ENCODE results near the gene INHBC. TPM values are rescaled to one million over a fixed set of nuclear protein-coding genes. Genes with fewer than 3 reads are reported as not detected.

INHBC gene
- total RNA-seq, 4 donors from 2014 or later: not detected

- H3K36me3 ChIP-seq: peaks cover 0 to 85% of the 10 kb centered on the region in 2 donors
- TF ChIP-seq EP300 (IDR thresholded peaks at IDR 0.05) (no peak), POLR2A (IDR thresholded peaks at IDR 0.05) (no peak)
- H3K27me3 ChIP-seq: no peaks in the 10 kb centered on the region
- ATAC-seq: no peak
- H3K4me1 ChIP-seq: no peaks in the 10 kb centered on the region
- no peak overlapping the region for H3K4me3 ChIP-seq
- no peaks in the 10 kb centered on the region for H3K9me3 ChIP-seq
- H3K27ac ChIP-seq: no peak overlapping the region
These were observed 62.2 kb downstream of the INHBC start for GRCh38 chr12:57496822-57497221.

- no peak for TF ChIP-seq POLR2AphosphoS5 (IDR thresholded peaks at IDR 0.05)
- TF ChIP-seq POLR2A (IDR thresholded peaks at IDR 0.05): no peak
- TF ChIP-seq EP300 (IDR thresholded peaks at IDR 0.05): no peak
- no peak for TF ChIP-seq CTCF (IDR thresholded peaks at IDR 0.05)
- no peak overlapping the region for H3K27ac ChIP-seq
- no peak overlapping the region for H3K4me3 ChIP-seq
- no peaks in the 10 kb centered on the region for H3K9me3 ChIP-seq
- H3K4me1 ChIP-seq: no peaks in the 10 kb centered on the region
- 83 to 86% methylated on average over 9 to 12 of the region's 12 CpGs for WGBS, 2 donors (ENCODE audit: low coverage in 1 of 2)
- ATAC-seq: no peak
- H3K36me3 ChIP-seq: peaks cover 0 to 85% of the 10 kb centered on the region in 2 donors
- no peaks in the 10 kb centered on the region for H3K27me3 ChIP-seq
These were observed 62.9 kb downstream of the INHBC start for GRCh38 chr12:57497223-57498131.

GRCh38 chr12:57498132-57498502, 63.5 kb downstream of the INHBC start:
- Histone ChIP-seq H3K36me3 (peaks cover 0 to 87% of the 10 kb centered on the region in 2 donors), H3K9me3 (no peaks in the 10 kb centered on the region), H3K4me3 (no peak overlapping the region), H3K27me3 (no peaks in the 10 kb centered on the region), H3K4me1 (no peaks in the 10 kb centered on the region), H3K27ac (no peak overlapping the region)
- ATAC-seq: no peak
- WGBS, 2 donors (ENCODE audit: low coverage in 1 of 2): 80% methylated on average over 2 of the region's 9 CpGs; no CpG with 5 or more reads in 1 of the 2 donors
- no peak for TF ChIP-seq CTCF (IDR thresholded peaks at IDR 0.05)
- TF ChIP-seq POLR2A (IDR thresholded peaks at IDR 0.05): no peak
- no peak for TF ChIP-seq EP300 (IDR thresholded peaks at IDR 0.05)
- no peak for TF ChIP-seq POLR2AphosphoS5 (IDR thresholded peaks at IDR 0.05)

GRCh38 chr12:57498571-57498970, 64.0 kb downstream of the INHBC start:
- TF ChIP-seq POLR2AphosphoS5 (IDR thresholded peaks at IDR 0.05): no peak
- no peak for TF ChIP-seq CTCF (IDR thresholded peaks at IDR 0.05)
- TF ChIP-seq EP300 (IDR thresholded peaks at IDR 0.05): no peak
- no peak for TF ChIP-seq POLR2A (IDR thresholded peaks at IDR 0.05)
- Histone ChIP-seq H3K9me3 (no peaks in the 10 kb centered on the region), H3K36me3 (peaks cover 0 to 92% of the 10 kb centered on the region in 2 donors), H3K27ac (no peak overlapping the region), H3K4me1 (no peaks in the 10 kb centered on the region), H3K27me3 (no peaks in the 10 kb centered on the region), H3K4me3 (no peak overlapping the region)
- 76% methylated on average over 3 of the region's 4 CpGs; no CpG with 5 or more reads in 1 of the 2 donors for WGBS, 2 donors (ENCODE audit: low coverage in 1 of 2)
- no peak for ATAC-seq

GRCh38 chr12:57500213-57500612, 65.6 kb downstream of the INHBC start:
- Histone ChIP-seq H3K27ac (no peak overlapping the region), H3K27me3 (no peaks in the 10 kb centered on the region), H3K9me3 (no peaks in the 10 kb centered on the region), H3K36me3 (peaks cover 0 to 99% of the 10 kb centered on the region in 2 donors), H3K4me1 (no peaks in the 10 kb centered on the region), H3K4me3 (no peak overlapping the region)
- WGBS, 2 donors (ENCODE audit: low coverage in 1 of 2): 92 to 96% methylated on average over 5 of the region's 11 CpGs
- no peak for ATAC-seq
- TF ChIP-seq EP300 (IDR thresholded peaks at IDR 0.05): no peak
- TF ChIP-seq CTCF (IDR thresholded peaks at IDR 0.05): no peak
- no peak for TF ChIP-seq POLR2A (IDR thresholded peaks at IDR 0.05)
- no peak for TF ChIP-seq POLR2AphosphoS5 (IDR thresholded peaks at IDR 0.05)

Small RNA genes lying within 50 kb of the gene (small RNA-seq; reads per million reads assigned to genes)
- gene RNU6-879P: 0 reads per million in 4 donors

Other genes starting within 250 kb of the INHBC start
- 1 to 10 TPM in 1 of 4 donors, not detected in 3; 1.1 TPM for gene NXPH4, start 218.0 kb upstream of the INHBC start, total RNA-seq
- gene SHMT2, start 205.1 kb upstream of the INHBC start, total RNA-seq: 10 to 100 TPM; 20.5 to 42.4 (median 34.4) TPM
- under 1 TPM in 3 of 4 donors, not detected in 1; 0.32 to 0.94 (median 0.35) TPM for gene STAC3, start 183.6 kb upstream of the INHBC start, total RNA-seq
- 10 to 100 TPM; 38.0 to 60.1 (median 45.9) TPM for gene R3HDM2, start 3.7 kb upstream of the INHBC start, total RNA-seq
- gene INHBE, start 20.5 kb downstream of the INHBC start, total RNA-seq: not detected
- 1 to 10 TPM in 1 of 4 donors, under 1 TPM in 3; 0.15 to 3.6 (median 0.30) TPM for gene GLI1, start 25.0 kb downstream of the INHBC start, total RNA-seq
- gene ARHGAP9, start 45.1 kb downstream of the INHBC start, total RNA-seq: 10 to 100 TPM in 1 of 4 donors, 1 to 10 TPM in 3; 5.6 to 13.1 (median 8.9) TPM
- 100 to 1,000 TPM in 1 of 4 donors, 10 to 100 TPM in 3; 67.4 to 209 (median 81.7) TPM for gene MARS1, start 53.3 kb downstream of the INHBC start, total RNA-seq
- 10 to 100 TPM; 17.7 to 41.2 (median 36.5) TPM for gene DDIT3, start 85.7 kb downstream of the INHBC start, total RNA-seq
- gene MBD6, start 88.0 kb downstream of the INHBC start, total RNA-seq: 10 to 100 TPM in 3 of 4 donors, 1 to 10 TPM in 1; 8.9 to 22.6 (median 19.7) TPM
- 100 to 1,000 TPM; 138 to 204 (median 182) TPM for gene DCTN2, start 112.4 kb downstream of the INHBC start, total RNA-seq
- gene KIF5A, start 115.3 kb downstream of the INHBC start, total RNA-seq: 1 to 10 TPM in 3 of 4 donors, under 1 TPM in 1; 0.89 to 4.7 (median 1.6) TPM
- 10 to 100 TPM; 21.7 to 38.7 (median 33.1) TPM for gene PIP4K2C, start 156.4 kb downstream of the INHBC start, total RNA-seq
- 10 to 100 TPM; 34.6 to 70.2 (median 53.2) TPM for gene DTX3, start 170.0 kb downstream of the INHBC start, total RNA-seq
- 100 to 1,000 TPM; 116 to 140 (median 128) TPM for gene ARHGEF25, start 176.7 kb downstream of the INHBC start, total RNA-seq
- gene B4GALNT1, start 198.4 kb downstream of the INHBC start, total RNA-seq: 10 to 100 TPM in 1 of 4 donors, 1 to 10 TPM in 3; 2.3 to 10.1 (median 5.0) TPM